Liver (tissue), 9 donors: ENCODE results near the gene OOSP4B. TPM values are rescaled to one million over a fixed set of nuclear protein-coding genes. Genes with fewer than 3 reads are reported as not detected.

Source experiments
- DNase-seq: peaks from one replicate; pipeline ENCODE4 v3.0.0-alpha.2; 2017; ENCODE audit warnings: low spot score
- H3K27ac ChIP-seq, 2 donors: one replicate each; pipeline ENCODE4 v1.7.0; 2013; ENCODE audit warnings: inconsistent platforms in 2 of 2, low read length in 2 of 2, control low read depth in 1 of 2, low read depth in 1 of 2, mild to moderate bottlenecking in 1 of 2
- H3K27me3 ChIP-seq, 4 donors: one replicate each; pipeline versions ENCODE4 v1.6.1 to v1.7.0; 2013; ENCODE audit warnings: low read length in 3 of 4, inconsistent platforms in 1 of 4, mild to moderate bottlenecking in 1 of 4, moderate library complexity in 1 of 4; ENCODE audit not compliant: control insufficient read depth in 4 of 4, insufficient read depth in 4 of 4
- H3K36me3 ChIP-seq, 4 donors: one replicate each; pipeline versions ENCODE4 v1.6.1 to v1.7.0; 2013; ENCODE audit warnings: low read length in 3 of 4, mild to moderate bottlenecking in 3 of 4, low read depth in 1 of 4, moderate library complexity in 1 of 4; ENCODE audit not compliant: control insufficient read depth in 4 of 4, insufficient read depth in 3 of 4
- H3K4me1 ChIP-seq, 4 donors: one replicate each; pipeline versions ENCODE4 v1.6.1 to v1.7.0; 2013; ENCODE audit warnings: low read length in 3 of 4, mild to moderate bottlenecking in 3 of 4, moderate library complexity in 1 of 4; ENCODE audit not compliant: control insufficient read depth in 4 of 4, insufficient read depth in 4 of 4
- H3K4me3 ChIP-seq, 3 donors: one replicate each; pipeline versions ENCODE4 v1.6.1 to v1.7.0; 2013; ENCODE audit warnings: low read length in 3 of 3, control low read depth in 1 of 3, low read depth in 1 of 3, mild to moderate bottlenecking in 1 of 3
- H3K9ac ChIP-seq, 2 donors: one replicate each; pipeline ENCODE4 v1.7.0; 2013; ENCODE audit warnings: low read length in 2 of 2, mild to moderate bottlenecking in 2 of 2, moderate library complexity in 2 of 2, control low read depth in 1 of 2, low read depth in 1 of 2
- H3K9me3 ChIP-seq, 4 donors: one replicate each; pipeline versions ENCODE4 v1.6.1 to v1.7.0; 2013; ENCODE audit warnings: low read length in 3 of 4; ENCODE audit not compliant: control insufficient read depth in 4 of 4
- ATF3 ChIP-seq: IDR thresholded peaks from 2 replicates; pipeline ENCODE4 v1.6.1; 2016; ENCODE audit warnings: antibody characterized with exemption
- CTCF ChIP-seq: fragments of 150-350 bp; IDR thresholded peaks from 2 replicates; pipeline ENCODE4 v1.5.1; 2017; ENCODE audit warnings: improper control_type of control experiment, low read depth, low read length; ENCODE audit not compliant: missing input control
- EGR1 ChIP-seq, 2 donors: IDR thresholded peaks; 2 replicates each; pipeline ENCODE4 v1.6.1; 2016 to 2018; ENCODE audit warnings: antibody characterized with exemption in 2 of 2, low read depth in 2 of 2
- FOXA1 ChIP-seq: IDR thresholded peaks from 2 replicates; pipeline ENCODE4 v1.6.1; 2016; ENCODE audit warnings: antibody characterized with exemption
- FOXA2 ChIP-seq: IDR thresholded peaks from 2 replicates; pipeline ENCODE4 v1.6.1; 2016; ENCODE audit warnings: antibody characterized with exemption
- GABPA ChIP-seq, 2 donors: IDR thresholded peaks in 1 of 2; conservative IDR thresholded peaks in 1 of 2; 2 replicates each; pipeline ENCODE4 v1.6.1; 2016; ENCODE audit warnings: antibody characterized with exemption in 2 of 2, mild to moderate bottlenecking in 1 of 2, moderate library complexity in 1 of 2
- HNF4A ChIP-seq, 2 donors: conservative IDR thresholded peaks; 2 replicates each; pipeline ENCODE4 v1.6.1; 2016; ENCODE audit warnings: antibody characterized with exemption in 2 of 2, mild to moderate bottlenecking in 2 of 2
- JUND ChIP-seq, 2 donors: IDR thresholded peaks; 2 replicates each; pipeline ENCODE4 v1.6.1; 2016; ENCODE audit warnings: antibody characterized with exemption in 2 of 2
- NR2F2 ChIP-seq: IDR thresholded peaks from 2 replicates; pipeline ENCODE4 v1.6.1; 2016; ENCODE audit warnings: antibody characterized with exemption
- RXRA ChIP-seq, 2 donors: IDR thresholded peaks; 2 replicates each; pipeline ENCODE4 v1.6.1; 2017 to 2018; ENCODE audit warnings: antibody characterized with exemption in 2 of 2, mild to moderate bottlenecking in 1 of 2
- SP1 ChIP-seq: IDR thresholded peaks from 2 replicates; pipeline ENCODE4 v1.6.1; 2018; ENCODE audit warnings: antibody characterized with exemption, mild to moderate bottlenecking
- TAF1 ChIP-seq: conservative IDR thresholded peaks from 2 replicates; pipeline ENCODE4 v1.6.1; 2016; ENCODE audit warnings: antibody characterized with exemption, mild to moderate bottlenecking
- YY1 ChIP-seq: IDR thresholded peaks from 2 replicates; pipeline ENCODE4 v1.6.1; 2016; ENCODE audit warnings: antibody characterized with exemption, mild to moderate bottlenecking
- ZBTB33 ChIP-seq: IDR thresholded peaks from 2 replicates; pipeline ENCODE4 v1.6.1; 2016; ENCODE audit warnings: antibody characterized with exemption
- WGBS: extraction: QIAGEN DNeasy Blood & Tissue Kit; methylation state at CpG from one replicate; pipeline ENCODE4 v1.1.7; 2013; 5-methylcytosine and 5-hydroxymethylcytosine counted together
- polyA plus RNA-seq, 2 donors: library from polyadenylated mRNA; stranded (reverse) in 1 of 2; unstranded in 1 of 2; fragments of 200-250 nt in 1 of 2; fragments of >200 nt in 1 of 2; fragmentation: Nextera tagmentation in 1 of 2; extraction: Ambion mirVana in 1 of 2; gene quantifications; one replicate each; pipeline versions ENCODE4 v1.2.1 to v1.2.3, GENCODE V29; 2013 to 2015
- total RNA-seq, 2 donors: library from RNA; depleted of rRNA; stranded (reverse); fragments of >200 nt; gene quantifications; one replicate each; pipeline ENCODE4 v1.2.3, GENCODE V29; 2014
- TF ChIP-seq, protein P1 (sequence below): IDR thresholded peaks from 2 replicates; pipeline ENCODE4 v1.6.1; 2016; ENCODE audit warnings: antibody characterized with exemption
- TF ChIP-seq, protein P2 (sequence below): IDR thresholded peaks from 2 replicates; pipeline ENCODE4 v1.6.1; 2016; ENCODE audit warnings: antibody characterized with exemption, mild to moderate bottlenecking
- donor health status: healthy.
- donor health status: healthy.
- donor health status: healthy.
- donor health status: healthy.
- donor health status: healthy.

OOSP4B gene
- total RNA-seq (not detected), polyA plus RNA-seq (not detected)

- no peak within 1 kb of the TSS for H3K9ac ChIP-seq
- no peak for TF ChIP-seq FOXA1
- TF ChIP-seq JUND (IDR thresholded peaks at IDR 0.05), result no peak
- TF ChIP-seq SP1, result no peak
- TF ChIP-seq, protein P1, sequence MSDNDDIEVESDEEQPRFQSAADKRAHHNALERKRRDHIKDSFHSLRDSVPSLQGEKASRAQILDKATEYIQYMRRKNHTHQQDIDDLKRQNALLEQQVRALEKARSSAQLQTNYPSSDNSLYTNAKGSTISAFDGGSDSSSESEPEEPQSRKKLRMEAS, result no peak
- TF ChIP-seq GABPA (IDR thresholded peaks at IDR 0.05 in 1 of 2, conservative IDR thresholded peaks at IDR 0.05 in 1 of 2), result no peak
- TF ChIP-seq YY1, result no peak
- TF ChIP-seq CTCF, result no peak
- no peak for TF ChIP-seq ATF3
- TF ChIP-seq NR2F2, result no peak
- TF ChIP-seq TAF1, result no peak
- TF ChIP-seq, protein P2, sequence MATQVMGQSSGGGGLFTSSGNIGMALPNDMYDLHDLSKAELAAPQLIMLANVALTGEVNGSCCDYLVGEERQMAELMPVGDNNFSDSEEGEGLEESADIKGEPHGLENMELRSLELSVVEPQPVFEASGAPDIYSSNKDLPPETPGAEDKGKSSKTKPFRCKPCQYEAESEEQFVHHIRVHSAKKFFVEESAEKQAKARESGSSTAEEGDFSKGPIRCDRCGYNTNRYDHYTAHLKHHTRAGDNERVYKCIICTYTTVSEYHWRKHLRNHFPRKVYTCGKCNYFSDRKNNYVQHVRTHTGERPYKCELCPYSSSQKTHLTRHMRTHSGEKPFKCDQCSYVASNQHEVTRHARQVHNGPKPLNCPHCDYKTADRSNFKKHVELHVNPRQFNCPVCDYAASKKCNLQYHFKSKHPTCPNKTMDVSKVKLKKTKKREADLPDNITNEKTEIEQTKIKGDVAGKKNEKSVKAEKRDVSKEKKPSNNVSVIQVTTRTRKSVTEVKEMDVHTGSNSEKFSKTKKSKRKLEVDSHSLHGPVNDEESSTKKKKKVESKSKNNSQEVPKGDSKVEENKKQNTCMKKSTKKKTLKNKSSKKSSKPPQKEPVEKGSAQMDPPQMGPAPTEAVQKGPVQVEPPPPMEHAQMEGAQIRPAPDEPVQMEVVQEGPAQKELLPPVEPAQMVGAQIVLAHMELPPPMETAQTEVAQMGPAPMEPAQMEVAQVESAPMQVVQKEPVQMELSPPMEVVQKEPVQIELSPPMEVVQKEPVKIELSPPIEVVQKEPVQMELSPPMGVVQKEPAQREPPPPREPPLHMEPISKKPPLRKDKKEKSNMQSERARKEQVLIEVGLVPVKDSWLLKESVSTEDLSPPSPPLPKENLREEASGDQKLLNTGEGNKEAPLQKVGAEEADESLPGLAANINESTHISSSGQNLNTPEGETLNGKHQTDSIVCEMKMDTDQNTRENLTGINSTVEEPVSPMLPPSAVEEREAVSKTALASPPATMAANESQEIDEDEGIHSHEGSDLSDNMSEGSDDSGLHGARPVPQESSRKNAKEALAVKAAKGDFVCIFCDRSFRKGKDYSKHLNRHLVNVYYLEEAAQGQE, result no peak
- TF ChIP-seq RXRA (IDR thresholded peaks at IDR 0.05), result no peak
- no peak for TF ChIP-seq EGR1 (IDR thresholded peaks at IDR 0.05; ENCODE audit: low read depth in 2 of 2)
- TF ChIP-seq ZBTB33, result no peak
- no peak for TF ChIP-seq FOXA2
- TF ChIP-seq HNF4A (conservative IDR thresholded peaks at IDR 0.05), result no peak
- no peak for DNase-seq
- no peak within 1 kb of the TSS for H3K27ac ChIP-seq
- no peaks in the 10 kb centered on the region for H3K27me3 ChIP-seq
- H3K9me3 ChIP-seq, result no peaks in the 10 kb centered on the region
- no peaks in the 10 kb centered on the region for H3K36me3 ChIP-seq
- H3K4me1 ChIP-seq, result no peaks in the 10 kb centered on the region
- no peak within 1 kb of the TSS for H3K4me3 ChIP-seq
- 89% methylated on average over 1 of the region's 1 CpG for WGBS
Observed at GRCh38 chr11:60016881-60017280, at the start of gene OOSP4B. Gene OOSP4B (plus strand): TSS chr11:60017181.
